ENCODE data around the gene ADTRP.
"Not testable (repeated sequence)": the region's sequence is repeated elsewhere in the genome, so short reads cannot be mapped to it uniquely, and the experiment has no call there.

The ADTRP gene

DNA sequence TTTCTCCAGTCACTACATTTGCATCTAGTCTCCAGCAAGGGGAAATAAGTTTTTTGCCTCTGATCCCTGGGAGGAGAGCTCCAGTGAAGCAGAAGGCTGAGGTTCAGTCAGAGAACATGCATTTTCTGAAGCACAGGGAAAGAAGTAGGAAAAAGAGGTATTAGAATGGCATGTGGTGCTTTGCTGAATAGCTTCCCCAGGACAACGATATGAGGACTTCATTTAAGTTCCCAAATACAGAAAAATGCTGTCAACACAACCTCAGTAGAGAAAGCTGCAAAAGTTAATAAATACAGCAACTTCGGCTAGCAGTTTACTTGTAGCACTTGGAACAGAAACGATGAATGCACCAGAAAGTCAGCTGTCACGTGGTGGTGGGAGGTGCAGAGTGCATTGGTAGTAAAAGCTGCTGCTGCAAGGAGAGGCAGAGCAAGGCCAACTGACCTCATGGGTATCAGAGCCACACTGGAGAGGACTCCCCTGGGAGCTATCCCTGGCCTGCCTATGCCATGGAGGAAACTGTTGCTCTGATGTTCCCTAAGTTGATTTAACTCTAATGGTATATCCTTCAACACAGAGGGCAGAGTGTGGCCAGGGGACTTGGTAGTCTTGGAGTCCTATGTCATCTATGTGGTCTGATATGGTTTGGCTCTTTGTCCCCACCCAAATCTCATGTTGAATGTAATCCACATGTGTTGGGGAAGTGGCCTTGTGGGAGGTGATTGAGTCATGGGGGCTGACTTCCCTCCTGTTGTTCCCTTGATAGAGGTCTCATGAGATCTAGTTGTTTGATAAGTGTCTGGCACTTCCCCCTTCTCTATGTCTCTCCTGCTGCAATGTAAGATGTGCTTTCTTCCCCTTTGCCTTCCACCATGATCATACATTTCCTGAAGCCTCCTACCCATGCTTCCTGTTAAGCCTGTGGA, 85.9 kb downstream of the ADTRP start:
- Histone ChIP-seq H3K56ac (ENCODE audit: low read length) (no peak overlapping the region), H3K79me2 (ENCODE audit: control insufficient read depth, insufficient read depth, low read length) (no peaks in the 10 kb centered on the region), H4K8ac (ENCODE audit: low read depth, low read length) (no peak overlapping the region), H3K4ac (ENCODE audit: low read depth, low read length) (no peak overlapping the region), H3K79me1 (ENCODE audit: low read length) (no peaks in the 10 kb centered on the region), H3K23ac (ENCODE audit: low read length) (no peak overlapping the region), H3K36me3 (ENCODE audit: control insufficient read depth, insufficient read depth, low read length) (no peaks in the 10 kb centered on the region), H3K18ac (ENCODE audit: low read length) (no peak overlapping the region), H2BK120ac (ENCODE audit: low read depth, low read length) (no peak overlapping the region), H3K4me2 (ENCODE audit: low read length) (no peak overlapping the region), H3K4me1 (ENCODE audit: control insufficient read depth, low read depth, low read length) (peaks cover 1% of the 10 kb centered on the region), H3K4me3 (ENCODE audit: low read length) (no peak overlapping the region), H4K5ac (ENCODE audit: low read length) (no peak overlapping the region), H3K27me3 (ENCODE audit: insufficient read depth, low read length, poor library complexity) (no peaks in the 10 kb centered on the region), H3K9ac (ENCODE audit: low read length) (no peak overlapping the region), H2AK5ac (ENCODE audit: low read length) (no peak overlapping the region), H2BK15ac (replicated peaks; ENCODE audit: low read depth) (no peak overlapping the region), H2BK5ac (ENCODE audit: low read length) (no peak overlapping the region), H3K27ac (ENCODE audit: low read depth, low read length) (no peak overlapping the region)
- no CpG with 5 or more reads among the region's 4 CpGs for WGBS (ENCODE audit: extremely low coverage, insufficient coverage, low lambda C conversion rate)
- DNase-seq: peak; percentile 57

- H3K4ac ChIP-seq (ENCODE audit: low read depth, low read length): no peak overlapping the region
- peaks cover 4% of the 10 kb centered on the region for H3K4me1 ChIP-seq (ENCODE audit: control insufficient read depth, low read depth, low read length)
- no peak overlapping the region for H3K4me2 ChIP-seq (ENCODE audit: low read length)
- no peak overlapping the region for H2BK5ac ChIP-seq (ENCODE audit: low read length)
- H3K23ac ChIP-seq (ENCODE audit: low read length): no peak overlapping the region
- no peak overlapping the region for H3K27ac ChIP-seq (ENCODE audit: low read depth, low read length)
- no peaks in the 10 kb centered on the region for H3K79me2 ChIP-seq (ENCODE audit: control insufficient read depth, insufficient read depth, low read length)
- H4K5ac ChIP-seq (ENCODE audit: low read length): no peak overlapping the region
- H3K18ac ChIP-seq (ENCODE audit: low read length): no peak overlapping the region
- H3K79me1 ChIP-seq (ENCODE audit: low read length): no peaks in the 10 kb centered on the region
- DNase-seq: no peak
- no peak overlapping the region for H2AK5ac ChIP-seq (ENCODE audit: low read length)
- no peaks in the 10 kb centered on the region for H3K27me3 ChIP-seq (ENCODE audit: insufficient read depth, low read length, poor library complexity)
- H3K4me3 ChIP-seq (ENCODE audit: low read length): no peak overlapping the region
- no peak overlapping the region for H4K8ac ChIP-seq (ENCODE audit: low read depth, low read length)
- H3K36me3 ChIP-seq (ENCODE audit: control insufficient read depth, insufficient read depth, low read length): no peaks in the 10 kb centered on the region
- no peak overlapping the region for H3K56ac ChIP-seq (ENCODE audit: low read length)
- WGBS (ENCODE audit: extremely low coverage, insufficient coverage, low lambda C conversion rate): no CpG with 5 or more reads among the region's 3 CpGs
- no peak overlapping the region for H2BK120ac ChIP-seq (ENCODE audit: low read depth, low read length)
- H3K9ac ChIP-seq (ENCODE audit: low read length): no peak overlapping the region
- H2BK15ac ChIP-seq (replicated peaks; ENCODE audit: low read depth): no peak overlapping the region
Measured at GRCh38 chr6:11689847-11690246, 88.8 kb downstream of the ADTRP start.

DNA sequence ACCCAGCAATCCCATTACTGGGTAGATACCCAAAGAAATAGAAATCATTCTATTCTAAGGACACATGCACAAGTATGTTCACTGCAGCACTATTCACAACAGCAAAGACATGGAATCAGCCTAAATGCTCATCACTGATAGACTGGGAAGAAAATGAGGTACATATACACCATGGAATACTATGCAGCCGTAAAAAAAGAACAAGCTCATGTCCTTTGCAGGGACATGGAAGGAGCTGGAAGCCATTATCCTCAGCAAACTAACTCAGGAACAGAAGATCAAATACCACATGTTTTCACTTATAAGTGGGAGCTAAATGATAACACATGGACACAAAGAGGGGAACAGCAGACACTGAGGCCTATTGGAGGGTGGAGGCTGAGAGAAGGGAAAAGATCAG, 89.2 kb downstream of the ADTRP start:
- not testable (repeated sequence) for H3K4me2 ChIP-seq (ENCODE audit: low read length); H3K36me3 ChIP-seq (ENCODE audit: control insufficient read depth, insufficient read depth, low read length); H3K27me3 ChIP-seq (ENCODE audit: insufficient read depth, low read length, poor library complexity); H2AK5ac ChIP-seq (ENCODE audit: low read length); H3K18ac ChIP-seq (ENCODE audit: low read length); H3K4me3 ChIP-seq (ENCODE audit: low read length); H3K23ac ChIP-seq (ENCODE audit: low read length); H2BK120ac ChIP-seq (ENCODE audit: low read depth, low read length); H2BK15ac ChIP-seq (replicated peaks; ENCODE audit: low read depth); H3K27ac ChIP-seq (ENCODE audit: low read depth, low read length); H3K4me1 ChIP-seq (ENCODE audit: control insufficient read depth, low read depth, low read length); H4K8ac ChIP-seq (ENCODE audit: low read depth, low read length); H3K4ac ChIP-seq (ENCODE audit: low read depth, low read length); H2BK5ac ChIP-seq (ENCODE audit: low read length); DNase-seq; H3K9ac ChIP-seq (ENCODE audit: low read length); H3K56ac ChIP-seq (ENCODE audit: low read length); H3K79me2 ChIP-seq (ENCODE audit: control insufficient read depth, insufficient read depth, low read length); H4K5ac ChIP-seq (ENCODE audit: low read length); H3K79me1 ChIP-seq (ENCODE audit: low read length)
- WGBS (ENCODE audit: extremely low coverage, insufficient coverage, low lambda C conversion rate): no CpG with 5 or more reads among the region's 1 CpG

GRCh38 chr6:11688425-11688709, 90.2 kb downstream of the ADTRP start:
- no peak overlapping the region for H4K5ac ChIP-seq (ENCODE audit: low read length)
- no peak overlapping the region for H2BK5ac ChIP-seq (ENCODE audit: low read length)
- H3K36me3 ChIP-seq (ENCODE audit: control insufficient read depth, insufficient read depth, low read length): no peaks in the 10 kb centered on the region
- no peak overlapping the region for H2BK15ac ChIP-seq (replicated peaks; ENCODE audit: low read depth)
- H3K27ac ChIP-seq (ENCODE audit: low read depth, low read length): no peak overlapping the region
- H3K18ac ChIP-seq (ENCODE audit: low read length): no peak overlapping the region
- no peak overlapping the region for H3K23ac ChIP-seq (ENCODE audit: low read length)
- H2BK120ac ChIP-seq (ENCODE audit: low read depth, low read length): no peak overlapping the region
- no peak overlapping the region for H3K4me2 ChIP-seq (ENCODE audit: low read length)
- H3K79me2 ChIP-seq (ENCODE audit: control insufficient read depth, insufficient read depth, low read length): no peaks in the 10 kb centered on the region
- no peak overlapping the region for H4K8ac ChIP-seq (ENCODE audit: low read depth, low read length)
- no peaks in the 10 kb centered on the region for H3K27me3 ChIP-seq (ENCODE audit: insufficient read depth, low read length, poor library complexity)
- peaks cover 4% of the 10 kb centered on the region for H3K4me1 ChIP-seq (ENCODE audit: control insufficient read depth, low read depth, low read length)
- H3K9ac ChIP-seq (ENCODE audit: low read length): no peak overlapping the region
- H3K56ac ChIP-seq (ENCODE audit: low read length): no peak overlapping the region
- no peak overlapping the region for H3K4me3 ChIP-seq (ENCODE audit: low read length)
- no peak for DNase-seq
- H3K79me1 ChIP-seq (ENCODE audit: low read length): no peaks in the 10 kb centered on the region
- no CpG with 5 or more reads among the region's 1 CpG for WGBS (ENCODE audit: extremely low coverage, insufficient coverage, low lambda C conversion rate)
- no peak overlapping the region for H3K4ac ChIP-seq (ENCODE audit: low read depth, low read length)
- H2AK5ac ChIP-seq (ENCODE audit: low read length): no peak overlapping the region

GRCh38 chr6:11685481-11686093, 93.0 kb downstream of the ADTRP start:
- Histone ChIP-seq H3K4me3 (ENCODE audit: low read length) (no peak overlapping the region), H4K5ac (ENCODE audit: low read length) (no peak overlapping the region), H2AK5ac (ENCODE audit: low read length) (no peak overlapping the region), H3K9ac (ENCODE audit: low read length) (no peak overlapping the region), H3K23ac (ENCODE audit: low read length) (no peak overlapping the region), H2BK15ac (replicated peaks; ENCODE audit: low read depth) (peak overlapping the region; percentile 58), H3K4me1 (ENCODE audit: control insufficient read depth, low read depth, low read length) (peaks cover 4% of the 10 kb centered on the region), H3K79me2 (ENCODE audit: control insufficient read depth, insufficient read depth, low read length) (no peaks in the 10 kb centered on the region), H3K4me2 (ENCODE audit: low read length) (no peak overlapping the region), H3K27ac (ENCODE audit: low read depth, low read length) (no peak overlapping the region), H3K79me1 (ENCODE audit: low read length) (no peaks in the 10 kb centered on the region), H3K18ac (ENCODE audit: low read length) (no peak overlapping the region), H3K4ac (ENCODE audit: low read depth, low read length) (no peak overlapping the region), H3K36me3 (ENCODE audit: control insufficient read depth, insufficient read depth, low read length) (no peaks in the 10 kb centered on the region), H2BK120ac (ENCODE audit: low read depth, low read length) (no peak overlapping the region), H2BK5ac (ENCODE audit: low read length) (no peak overlapping the region), H4K8ac (ENCODE audit: low read depth, low read length) (no peak overlapping the region), H3K27me3 (ENCODE audit: insufficient read depth, low read length, poor library complexity) (no peaks in the 10 kb centered on the region), H3K56ac (ENCODE audit: low read length) (no peak overlapping the region)
- DNase-seq: peak; percentile 94
- WGBS (ENCODE audit: extremely low coverage, insufficient coverage, low lambda C conversion rate): no CpG with 5 or more reads among the region's 3 CpGs

Data from mesendoderm (in vitro differentiated cells).